ENCODE results near the gene BRAF. TPM values are rescaled to one million over a fixed set of nuclear protein-coding genes. Genes with fewer than 3 reads are reported as not detected.
"Not testable (repeated sequence)": the region's sequence is repeated elsewhere in the genome, so short reads cannot be mapped to it uniquely, and the experiment has no call there.

BRAF gene
- total and polyA plus RNA-seq, 3 experiments from 2014 or later = 11.3 to 32.0 (median 28.4) TPM

DNA sequence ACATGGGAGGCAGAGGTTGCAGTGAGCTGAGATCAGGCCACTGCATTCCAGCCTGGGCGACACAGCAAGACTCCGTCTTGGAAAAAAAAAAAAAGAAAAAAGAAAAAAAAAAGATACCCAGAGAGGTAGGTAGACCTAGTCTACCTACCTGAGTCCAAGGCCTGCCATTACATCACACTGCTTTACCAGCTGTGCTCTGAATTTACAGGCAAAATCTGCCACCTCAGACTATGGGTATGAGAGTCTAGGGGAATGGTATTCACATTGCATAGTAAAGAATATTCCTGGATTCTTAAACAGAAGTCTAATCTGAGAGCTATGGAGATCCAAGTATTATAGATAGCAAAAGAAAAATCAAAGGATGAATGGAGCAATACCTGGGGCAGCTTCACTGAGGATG, 178.0 kb downstream of the BRAF start:
- H3K4me3 Mint-ChIP-seq = no peak overlapping the region
- no peak overlapping the region for H3K4me3 ChIP-seq (ENCODE audit: low read length)
- no peaks in the 10 kb centered on the region for H3K27me3 Mint-ChIP-seq
- H3K4me1 Mint-ChIP-seq = peaks cover 0 to 5% (median 0%) of the 10 kb centered on the region in 3 donors
- DNase-seq = no peak
- ChIA-PET POLR2A (no interaction called here), CTCF (no interaction called here)
- H3K36me3 ChIP-seq (ENCODE audit: insufficient read depth, low read length) = peaks cover 3% of the 10 kb centered on the region
- no peaks in the 10 kb centered on the region for H3K9me3 Mint-ChIP-seq
- peaks cover 11 to 57% (median 21%) of the 10 kb centered on the region in 3 donors for H3K36me3 Mint-ChIP-seq
- H3K27ac ChIP-seq (ENCODE audit: low read depth, low read length) = no peak overlapping the region
- H3K9me3 ChIP-seq (ENCODE audit: low read length) = no peaks in the 10 kb centered on the region
- no peaks in the 10 kb centered on the region for H3K4me1 ChIP-seq (ENCODE audit: insufficient read depth, low read length)
- H3K27me3 ChIP-seq (ENCODE audit: insufficient read depth, low read length, poor library complexity, severe bottlenecking) = no peaks in the 10 kb centered on the region
- peak overlapping the region in 1 of 8 donors; percentile 87 for H3K27ac Mint-ChIP-seq

DNA sequence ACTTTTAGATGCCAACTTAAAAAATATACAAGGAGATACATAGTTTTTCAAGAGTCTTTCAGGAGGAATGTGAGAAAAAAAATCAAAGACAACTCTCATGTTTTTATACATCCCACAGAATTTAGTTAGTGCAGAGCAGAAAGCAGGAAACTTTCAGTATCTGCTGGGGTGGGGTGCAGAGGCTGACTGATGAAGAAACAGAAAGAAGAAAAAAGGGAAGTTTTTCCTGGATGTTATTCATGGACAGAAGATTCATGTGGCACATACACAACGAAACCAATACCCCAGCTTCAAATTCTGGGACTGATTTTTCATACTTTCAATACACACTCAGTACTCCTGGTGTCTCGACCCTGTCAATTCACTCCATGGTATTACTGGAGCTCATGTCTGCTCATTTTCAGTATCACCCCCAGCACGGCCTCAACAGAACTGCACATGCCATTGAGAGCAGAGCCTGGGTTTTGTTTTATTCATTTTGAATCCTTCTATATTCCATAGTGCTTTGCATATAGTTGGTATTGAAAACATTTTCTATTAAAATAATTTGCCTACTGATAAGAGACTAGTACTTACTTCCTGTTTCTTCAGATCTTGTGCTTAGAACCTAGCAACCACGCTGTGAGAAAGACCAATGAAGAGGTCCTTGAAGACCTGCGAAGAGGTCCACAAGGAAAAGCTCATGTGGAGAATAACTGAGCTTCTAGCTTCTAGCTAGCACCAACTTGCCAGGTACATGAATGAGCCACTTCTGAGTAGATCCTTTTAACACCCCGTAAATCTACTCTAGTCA, 179.3 kb downstream of the BRAF start:
- peaks cover 11 to 61% (median 25%) of the 10 kb centered on the region in 3 donors for H3K36me3 Mint-ChIP-seq
- POLR2A ChIA-PET = no interaction called here
- H3K27me3 ChIP-seq (ENCODE audit: insufficient read depth, low read length, poor library complexity, severe bottlenecking) = no peaks in the 10 kb centered on the region
- peaks cover 0 to 5% (median 0%) of the 10 kb centered on the region in 3 donors for H3K4me1 Mint-ChIP-seq
- no peaks in the 10 kb centered on the region for H3K9me3 Mint-ChIP-seq
- CTCF ChIA-PET = no interaction called here
- H3K4me1 ChIP-seq (ENCODE audit: insufficient read depth, low read length) = no peaks in the 10 kb centered on the region
- no peak overlapping the region for H3K27ac ChIP-seq (ENCODE audit: low read depth, low read length)
- no peaks in the 10 kb centered on the region for H3K9me3 ChIP-seq (ENCODE audit: low read length)
- H3K27ac Mint-ChIP-seq = no peak overlapping the region
- peaks cover 3% of the 10 kb centered on the region for H3K36me3 ChIP-seq (ENCODE audit: insufficient read depth, low read length)
- no peaks in the 10 kb centered on the region for H3K27me3 Mint-ChIP-seq
- no peak for DNase-seq
- no peak overlapping the region for H3K4me3 ChIP-seq (ENCODE audit: low read length)
- no peak overlapping the region for H3K4me3 Mint-ChIP-seq

DNA sequence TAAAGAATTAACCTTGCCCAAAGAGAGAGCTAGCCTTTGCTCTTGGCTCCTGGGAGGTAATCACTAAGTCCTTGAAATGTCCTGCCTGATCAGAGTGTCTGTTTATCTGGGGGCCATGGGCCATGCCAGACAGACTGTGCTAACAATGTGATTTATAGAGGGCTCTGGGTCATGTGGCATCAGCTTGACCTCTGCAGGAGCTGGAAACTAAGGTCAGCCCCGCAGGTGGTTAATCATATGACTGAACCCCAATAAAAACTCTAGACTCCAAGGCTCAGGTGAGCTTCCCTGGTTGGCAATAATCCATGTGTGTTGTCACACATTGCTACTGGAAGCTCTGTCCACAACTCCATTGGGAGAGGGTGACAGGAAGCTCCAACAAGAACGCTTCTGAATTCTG, 180.7 kb downstream of the BRAF start:
- peaks cover 0 to 5% (median 0%) of the 10 kb centered on the region in 3 donors for H3K4me1 Mint-ChIP-seq
- ChIA-PET CTCF (no interaction called here), POLR2A (no interaction called here)
- no peak overlapping the region for H3K27ac Mint-ChIP-seq
- no peaks in the 10 kb centered on the region for H3K27me3 Mint-ChIP-seq
- no peak overlapping the region for H3K27ac ChIP-seq (ENCODE audit: low read depth, low read length)
- H3K9me3 Mint-ChIP-seq = no peaks in the 10 kb centered on the region
- H3K27me3 ChIP-seq (ENCODE audit: insufficient read depth, low read length, poor library complexity, severe bottlenecking) = no peaks in the 10 kb centered on the region
- H3K4me3 Mint-ChIP-seq = no peak overlapping the region
- peaks cover 11 to 57% (median 24%) of the 10 kb centered on the region in 3 donors for H3K36me3 Mint-ChIP-seq
- DNase-seq = no peak
- no peaks in the 10 kb centered on the region for H3K4me1 ChIP-seq (ENCODE audit: insufficient read depth, low read length)
- no peaks in the 10 kb centered on the region for H3K9me3 ChIP-seq (ENCODE audit: low read length)
- no peaks in the 10 kb centered on the region for H3K36me3 ChIP-seq (ENCODE audit: insufficient read depth, low read length)
- no peak overlapping the region for H3K4me3 ChIP-seq (ENCODE audit: low read length)

DNA sequence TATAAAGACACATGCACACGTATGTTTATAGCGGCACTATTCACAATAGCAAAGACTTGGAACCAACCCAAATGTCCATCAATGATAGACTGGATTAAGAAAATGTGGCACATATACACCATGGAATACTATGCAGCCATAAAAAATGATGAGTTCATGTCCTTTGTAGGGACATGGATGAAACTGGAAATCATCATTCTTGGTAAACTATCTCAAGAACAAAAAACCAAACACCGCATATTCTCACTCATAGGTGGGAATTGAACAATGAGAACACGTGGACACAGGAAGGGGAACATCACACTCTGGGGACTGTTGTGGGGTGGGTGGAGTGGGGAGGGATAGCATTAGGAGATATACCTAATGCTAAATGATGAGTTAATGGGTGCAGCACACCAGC, 181.5 kb downstream of the BRAF start:
- H3K27ac Mint-ChIP-seq; H3K36me3 ChIP-seq (ENCODE audit: insufficient read depth, low read length); H3K4me3 Mint-ChIP-seq; H3K4me3 ChIP-seq (ENCODE audit: low read length); H3K4me1 Mint-ChIP-seq; H3K9me3 ChIP-seq (ENCODE audit: low read length); H3K27ac ChIP-seq (ENCODE audit: low read depth, low read length); H3K9me3 Mint-ChIP-seq; POLR2A ChIA-PET; DNase-seq; CTCF ChIA-PET; H3K27me3 Mint-ChIP-seq; H3K27me3 ChIP-seq (ENCODE audit: insufficient read depth, low read length, poor library complexity, severe bottlenecking); H3K4me1 ChIP-seq (ENCODE audit: insufficient read depth, low read length): not testable (repeated sequence)
- peaks cover 11 to 58% (median 22%) of the 10 kb centered on the region in 3 donors for H3K36me3 Mint-ChIP-seq

DNA sequence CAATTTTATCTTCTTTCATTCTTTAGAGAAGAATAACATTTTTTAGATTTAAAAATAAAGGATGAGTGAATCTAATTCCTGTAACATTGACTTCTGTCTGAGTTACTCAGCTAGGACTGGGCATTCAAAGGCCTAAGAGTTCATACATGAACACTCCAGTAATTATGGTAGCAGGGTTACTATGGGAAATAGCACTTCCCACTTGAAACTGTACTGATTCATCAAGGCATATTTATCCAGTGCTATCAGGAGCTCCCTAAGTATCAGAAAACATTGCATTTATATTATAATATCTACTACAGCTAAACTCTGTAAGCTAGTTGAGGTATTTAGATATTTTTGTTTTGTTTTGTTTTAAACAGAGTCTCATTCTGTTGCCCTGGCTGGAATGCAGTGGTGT, 186.4 kb downstream of the BRAF start:
- no peak overlapping the region for H3K4me3 ChIP-seq (ENCODE audit: low read length)
- no peaks in the 10 kb centered on the region for H3K36me3 ChIP-seq (ENCODE audit: insufficient read depth, low read length)
- no peaks in the 10 kb centered on the region for H3K4me1 ChIP-seq (ENCODE audit: insufficient read depth, low read length)
- no peak overlapping the region for H3K27ac ChIP-seq (ENCODE audit: low read depth, low read length)
- ChIA-PET POLR2A (no interaction called here), CTCF (interaction anchor here (1.8 kb wide), 1 partner anchor 10 kb away, joined by 3 read pairs; no protein-coding TSS in a partner anchor)
- peaks cover 4 to 47% (median 22%) of the 10 kb centered on the region in 3 donors for H3K36me3 Mint-ChIP-seq
- no peak for DNase-seq
- no peaks in the 10 kb centered on the region for H3K27me3 Mint-ChIP-seq
- no peak overlapping the region for H3K4me3 Mint-ChIP-seq
- no peaks in the 10 kb centered on the region for H3K9me3 Mint-ChIP-seq
- no peak overlapping the region for H3K27ac Mint-ChIP-seq
- no peaks in the 10 kb centered on the region for H3K4me1 Mint-ChIP-seq
- H3K27me3 ChIP-seq (ENCODE audit: insufficient read depth, low read length, poor library complexity, severe bottlenecking) = no peaks in the 10 kb centered on the region
- no peaks in the 10 kb centered on the region for H3K9me3 ChIP-seq (ENCODE audit: low read length)

DNA sequence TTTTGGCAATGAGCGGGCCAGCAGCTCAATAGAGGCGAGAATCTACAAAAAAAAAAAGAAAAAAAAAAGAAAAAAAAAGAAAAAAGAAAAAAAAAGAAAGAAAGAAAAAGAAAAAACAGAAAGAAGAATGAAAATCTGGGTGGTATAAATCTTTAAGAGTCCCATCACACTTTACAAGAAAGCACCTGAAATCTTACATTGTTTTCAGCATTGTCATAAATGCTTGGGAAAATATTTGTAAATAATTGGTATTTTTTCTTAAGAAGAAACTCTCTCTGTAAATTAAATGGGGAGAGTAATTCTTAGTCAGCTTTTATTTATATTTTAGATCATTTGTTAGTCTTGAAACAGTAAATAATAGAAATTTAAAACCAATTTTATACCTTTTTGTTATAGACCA, 190.0 kb downstream of the BRAF start:
- no peaks in the 10 kb centered on the region for H3K4me1 Mint-ChIP-seq
- no peak overlapping the region for H3K4me3 Mint-ChIP-seq
- H3K9me3 ChIP-seq (ENCODE audit: low read length) = no peaks in the 10 kb centered on the region
- H3K36me3 ChIP-seq (ENCODE audit: insufficient read depth, low read length) = no peaks in the 10 kb centered on the region
- H3K4me1 ChIP-seq (ENCODE audit: insufficient read depth, low read length) = no peaks in the 10 kb centered on the region
- no peaks in the 10 kb centered on the region for H3K9me3 Mint-ChIP-seq
- peak overlapping the region in 1 of 8 donors; percentile 63 for H3K27ac Mint-ChIP-seq
- H3K27me3 Mint-ChIP-seq = no peaks in the 10 kb centered on the region
- CTCF ChIA-PET = no interaction called here
- no peaks in the 10 kb centered on the region for H3K27me3 ChIP-seq (ENCODE audit: insufficient read depth, low read length, poor library complexity, severe bottlenecking)
- peaks cover 4 to 47% (median 14%) of the 10 kb centered on the region in 3 donors for H3K36me3 Mint-ChIP-seq
- no peak overlapping the region for H3K4me3 ChIP-seq (ENCODE audit: low read length)
- DNase-seq = no peak
- POLR2A ChIA-PET = interaction anchor here (0.7 kb wide), 1 partner anchor 89 kb away, joined by 4 read pairs; no protein-coding TSS in a partner anchor
- H3K27ac ChIP-seq (ENCODE audit: low read depth, low read length) = no peak overlapping the region

DNA sequence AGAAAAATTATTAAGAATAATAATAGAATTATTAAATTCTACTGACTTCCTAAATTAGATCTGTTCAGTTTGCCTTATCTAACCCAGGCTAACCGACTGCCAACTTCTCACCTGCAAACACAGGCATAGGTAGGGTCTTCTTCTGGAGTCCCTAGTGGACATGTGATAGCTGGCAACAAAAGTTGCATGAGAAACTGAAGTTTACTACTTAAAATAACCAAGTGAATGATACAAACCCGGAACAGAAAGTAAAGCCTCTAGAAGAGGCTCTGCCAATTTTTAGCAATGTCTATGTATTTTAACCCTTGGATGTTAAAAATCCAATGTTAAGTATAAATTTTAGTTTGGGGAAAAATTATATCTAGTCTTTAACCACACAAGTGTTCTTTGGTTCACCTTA, 190.6 kb downstream of the BRAF start:
- Mint-ChIP-seq H3K36me3 (peaks cover 4 to 44% (median 10%) of the 10 kb centered on the region in 3 donors), H3K27me3 (no peaks in the 10 kb centered on the region), H3K9me3 (no peaks in the 10 kb centered on the region), H3K4me1 (no peaks in the 10 kb centered on the region), H3K4me3 (no peak overlapping the region), H3K27ac (no peak overlapping the region)
- POLR2A ChIA-PET = interaction anchor here (0.7 kb wide), 1 partner anchor 88 kb away, joined by 4 read pairs; no protein-coding TSS in a partner anchor
- Histone ChIP-seq H3K27ac (ENCODE audit: low read depth, low read length) (no peak overlapping the region), H3K9me3 (ENCODE audit: low read length) (no peaks in the 10 kb centered on the region), H3K27me3 (ENCODE audit: insufficient read depth, low read length, poor library complexity, severe bottlenecking) (no peaks in the 10 kb centered on the region), H3K4me3 (ENCODE audit: low read length) (no peak overlapping the region), H3K36me3 (ENCODE audit: insufficient read depth, low read length) (no peaks in the 10 kb centered on the region), H3K4me1 (ENCODE audit: insufficient read depth, low read length) (no peaks in the 10 kb centered on the region)
- CTCF ChIA-PET = no interaction called here
- no peak for DNase-seq

DNA sequence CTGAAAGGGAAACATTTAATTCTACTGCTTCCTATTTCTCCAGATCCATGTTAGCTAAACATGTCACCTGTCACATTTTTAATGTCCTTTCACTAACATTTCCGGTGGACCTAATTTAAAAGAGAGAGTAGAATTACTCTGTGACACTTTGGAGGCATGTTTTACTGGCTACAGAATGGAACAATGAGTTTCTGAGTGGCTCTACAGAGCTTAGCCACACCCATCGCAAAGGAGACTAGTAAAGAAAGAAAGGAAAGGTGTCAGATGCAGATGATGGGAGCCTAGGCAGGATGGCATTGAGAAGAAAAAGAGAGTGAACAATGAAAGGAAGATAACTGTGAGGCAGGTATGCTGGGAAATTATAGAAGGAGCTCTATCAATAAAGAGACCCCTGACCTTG, 192.3 kb downstream of the BRAF start:
- no peak for DNase-seq
- no peaks in the 10 kb centered on the region for H3K9me3 Mint-ChIP-seq
- Histone ChIP-seq H3K4me3 (ENCODE audit: low read length) (no peak overlapping the region), H3K9me3 (ENCODE audit: low read length) (no peaks in the 10 kb centered on the region), H3K27ac (ENCODE audit: low read depth, low read length) (no peak overlapping the region), H3K4me1 (ENCODE audit: insufficient read depth, low read length) (no peaks in the 10 kb centered on the region), H3K27me3 (ENCODE audit: insufficient read depth, low read length, poor library complexity, severe bottlenecking) (no peaks in the 10 kb centered on the region), H3K36me3 (ENCODE audit: insufficient read depth, low read length) (no peaks in the 10 kb centered on the region)
- no peak overlapping the region for H3K4me3 Mint-ChIP-seq
- H3K36me3 Mint-ChIP-seq = peaks cover 3 to 37% (median 10%) of the 10 kb centered on the region in 3 donors
- ChIA-PET POLR2A (no interaction called here), CTCF (no interaction called here)
- no peaks in the 10 kb centered on the region for H3K27me3 Mint-ChIP-seq
- no peak overlapping the region for H3K27ac Mint-ChIP-seq
- no peaks in the 10 kb centered on the region for H3K4me1 Mint-ChIP-seq
